Activated CD8-positive, alpha-beta memory T cell treated with anti-CD3 and anti-CD28 coated beads for 24 hours (primary cell): ENCODE measurements around the gene CAV1.

Source experiments
- DNase-seq: peaks from one replicate; pipeline ENCODE4 v3.0.0-alpha.2; 2020

CAV1 gene

GRCh38 chr7:116532102-116532688 lies 7.4 kb downstream of the CAV1 start:
- DNase-seq = no peak

- no peak for DNase-seq
Observed at GRCh38 chr7:116534790-116535189, 10.0 kb downstream of the CAV1 start.

DNA sequence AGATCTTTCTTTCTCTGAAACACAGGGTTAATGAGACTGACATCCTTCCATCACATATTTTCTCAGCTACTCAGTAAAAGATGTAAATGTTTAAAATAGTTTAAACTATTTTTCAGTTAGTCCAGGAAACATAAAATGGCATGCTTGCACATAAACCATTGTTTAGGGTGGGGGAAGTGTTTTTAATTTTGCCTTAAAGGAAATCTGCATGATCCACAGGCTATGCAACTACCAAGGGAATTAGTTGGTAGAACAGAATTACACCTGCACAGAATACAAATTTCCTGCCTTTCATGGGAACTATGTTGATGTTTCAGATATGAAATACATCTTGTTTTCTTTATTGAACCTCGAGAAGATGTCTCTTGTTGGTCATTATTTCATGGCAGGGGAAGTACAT lies 10.6 kb downstream of the CAV1 start:
- DNase-seq = no peak

GRCh38 chr7:116538138-116538537 lies 13.3 kb downstream of the CAV1 start:
- no peak for DNase-seq

DNA sequence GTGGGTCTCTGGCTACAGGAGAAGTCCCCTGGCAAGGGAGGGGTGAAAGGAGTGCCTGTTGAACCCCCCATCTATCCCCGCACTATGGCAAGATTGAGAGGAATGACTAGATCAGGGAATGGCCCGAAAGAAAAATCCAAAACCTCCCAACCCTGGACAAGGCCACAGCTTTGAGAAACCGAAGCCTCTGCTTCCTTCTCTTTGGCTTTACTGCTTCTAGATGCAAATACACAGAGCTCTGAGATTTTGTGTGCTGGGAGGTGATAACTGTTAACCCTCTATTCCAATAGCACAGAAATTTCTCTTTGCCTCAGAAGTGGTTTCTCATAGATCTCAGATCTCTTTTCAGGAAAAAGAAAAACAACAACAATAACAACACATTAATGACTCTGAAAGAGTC lies 15.0 kb downstream of the CAV1 start:
- no peak for DNase-seq

DNA sequence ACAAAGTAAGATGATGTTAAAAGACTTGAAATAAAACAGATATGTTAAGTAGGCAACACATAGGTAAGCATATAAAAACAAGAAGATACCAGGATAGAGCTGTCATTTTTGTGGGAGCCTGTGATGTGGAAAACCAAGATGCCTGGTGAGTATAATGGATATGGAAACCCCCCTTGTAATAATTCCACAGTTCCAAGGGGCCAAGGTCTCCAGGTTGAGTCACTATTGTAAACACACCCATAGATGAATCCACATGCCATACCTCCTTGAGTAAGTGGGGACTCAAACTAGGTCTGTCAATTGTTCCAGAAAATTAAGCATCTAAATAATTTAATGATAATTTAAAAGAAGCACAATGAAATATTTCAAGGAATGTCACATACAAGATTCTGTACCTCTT lies 15.9 kb downstream of the CAV1 start:
- no peak for DNase-seq

DNA sequence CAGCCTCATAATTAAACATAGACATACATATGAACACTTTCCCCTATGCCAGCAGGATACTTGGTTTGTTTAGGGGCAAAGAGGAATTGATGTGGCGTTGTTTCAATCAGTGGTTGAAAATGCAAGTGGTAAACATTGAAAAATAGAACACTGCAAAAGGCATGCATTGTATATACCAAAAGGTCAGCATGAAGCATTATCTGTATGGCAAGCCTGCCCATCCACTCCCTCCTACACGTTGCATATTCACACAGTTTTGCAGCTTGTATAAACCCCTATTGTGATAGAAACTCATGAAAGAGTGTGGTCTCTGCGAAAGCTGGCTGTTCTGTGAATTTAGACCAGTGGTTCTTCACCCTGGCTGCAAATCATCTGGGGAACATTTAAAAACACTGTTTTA lies 17.1 kb downstream of the CAV1 start:
- no peak for DNase-seq

GRCh38 chr7:116542618-116543017 lies 17.8 kb downstream of the CAV1 start:
- no peak for DNase-seq

DNA sequence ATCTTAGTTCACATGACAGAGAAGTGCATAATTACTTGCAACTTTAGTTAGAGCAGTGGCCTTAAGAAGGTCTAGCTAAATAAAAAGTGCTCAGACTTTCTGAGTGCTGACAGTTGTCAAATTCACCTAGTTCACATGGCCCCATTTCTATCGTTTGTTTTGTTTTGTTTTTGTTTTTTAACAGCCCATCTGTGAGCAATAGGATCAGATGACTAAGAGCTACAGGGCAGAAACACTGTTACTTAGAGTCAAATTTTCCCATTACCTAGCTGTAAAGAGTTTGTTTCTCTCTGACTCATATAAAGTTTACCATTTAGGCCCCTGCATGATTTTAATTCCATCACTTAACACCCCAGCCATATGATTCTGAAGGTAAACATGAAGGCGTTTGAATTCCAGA lies 18.8 kb downstream of the CAV1 start:
- no peak for DNase-seq

DNA sequence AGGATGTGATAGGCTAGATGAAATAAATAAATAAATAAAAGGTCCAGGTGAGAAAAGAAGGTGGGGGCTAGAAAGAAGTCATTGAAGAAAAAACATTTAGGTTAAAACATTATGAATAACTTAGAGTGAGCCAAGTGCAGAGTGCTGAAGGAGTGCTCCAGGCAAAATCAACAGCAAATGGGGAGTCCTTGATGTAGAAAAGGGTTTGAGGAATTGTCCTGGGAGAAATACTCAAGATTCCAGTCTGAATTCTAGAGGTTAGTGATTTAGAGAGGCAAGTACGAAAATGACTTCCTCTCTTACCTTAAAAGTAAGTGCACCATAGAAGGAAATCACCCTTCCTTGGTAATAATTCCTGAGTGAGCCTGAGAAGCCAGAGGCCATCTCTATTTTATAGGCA lies 19.7 kb downstream of the CAV1 start:
- DNase-seq = no peak

- DNase-seq = no peak
Observed at GRCh38 chr7:116545411-116545993, 20.7 kb downstream of the CAV1 start.

GRCh38 chr7:116546054-116546453 lies 21.2 kb downstream of the CAV1 start:
- DNase-seq = no peak

DNA sequence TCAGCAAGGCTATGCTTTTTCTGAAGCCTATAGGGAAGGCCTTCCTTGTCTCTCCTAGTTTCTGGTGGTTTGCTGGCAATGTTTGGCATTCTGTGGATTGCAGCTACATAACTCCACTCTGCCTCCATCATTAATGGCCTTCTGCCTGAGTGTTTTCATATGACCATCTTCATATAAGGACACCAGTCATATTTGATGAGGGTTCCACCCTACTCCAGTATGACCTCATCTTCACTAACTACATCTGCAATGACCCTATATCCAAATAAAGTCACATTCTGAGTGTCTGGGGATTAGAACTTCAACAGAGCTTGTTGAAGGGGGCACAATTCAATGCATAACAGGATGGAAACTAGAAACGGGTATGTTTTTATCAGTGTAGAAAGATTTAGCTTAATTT lies 22.1 kb downstream of the CAV1 start:
- no peak for DNase-seq

- DNase-seq = no peak
Observed at GRCh38 chr7:116547347-116547746, 22.5 kb downstream of the CAV1 start.

DNA sequence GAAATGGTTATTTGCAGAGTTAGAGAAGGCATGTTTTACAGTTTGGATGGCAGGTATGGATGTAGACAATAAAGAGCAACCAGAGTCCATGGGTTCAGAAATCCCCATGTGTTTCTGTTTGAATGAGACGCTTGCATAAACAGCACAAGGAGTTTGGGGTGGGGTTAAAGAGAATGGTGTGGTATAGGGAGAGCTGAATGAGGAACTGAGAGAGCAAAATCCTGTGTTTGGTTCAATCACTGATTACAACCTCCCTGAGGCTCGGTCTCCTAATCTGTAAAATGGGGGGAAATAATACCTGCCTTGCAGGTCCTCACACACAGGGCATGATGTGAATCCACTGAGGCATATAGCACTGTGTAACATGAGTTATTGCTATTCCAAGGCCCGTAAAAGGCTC lies 23.7 kb downstream of the CAV1 start:
- no peak for DNase-seq

DNA sequence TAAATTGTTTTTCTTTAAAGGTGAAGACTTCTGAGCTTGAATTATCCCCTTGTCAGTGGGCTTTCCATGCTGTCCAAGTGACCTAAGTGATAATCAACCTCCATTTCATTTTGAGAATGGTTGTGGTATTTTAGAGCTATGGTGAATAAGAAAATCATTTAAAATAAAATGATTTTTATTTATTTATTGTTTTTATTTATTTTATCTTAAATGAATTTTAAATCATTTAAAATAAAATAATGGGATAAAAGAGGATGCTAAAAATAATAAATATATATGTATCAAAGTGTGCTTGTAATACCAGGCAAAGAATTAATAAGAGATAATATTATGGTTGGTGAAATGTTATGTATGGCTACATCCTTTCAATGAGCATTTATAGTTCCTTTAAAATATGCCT lies 24.5 kb downstream of the CAV1 start:
- DNase-seq = no peak

DNA sequence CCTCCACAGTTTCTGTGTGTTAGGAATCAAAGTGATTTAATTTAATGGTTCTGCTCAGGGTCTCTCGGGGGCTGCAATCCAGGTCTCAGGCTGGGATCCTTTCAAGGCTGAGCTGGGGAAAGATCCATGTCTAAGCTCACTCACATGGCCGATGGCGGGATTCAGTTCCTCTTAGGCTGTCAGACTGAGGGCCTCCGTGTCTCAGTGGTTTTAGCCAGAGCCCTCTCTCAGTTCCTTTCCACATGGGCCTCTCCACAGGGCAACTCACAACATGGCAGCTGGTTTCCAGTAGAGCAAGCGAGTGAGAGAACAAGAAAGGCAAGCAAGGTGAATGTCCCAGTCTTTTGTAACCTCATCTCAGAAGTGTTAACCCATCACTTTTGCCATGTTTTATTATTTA lies 26.9 kb downstream of the CAV1 start:
- no peak for DNase-seq

- DNase-seq = no peak
Observed at GRCh38 chr7:116552602-116553001, 27.8 kb downstream of the CAV1 start.

GRCh38 chr7:116553168-116553964 lies 28.5 kb downstream of the CAV1 start:
- no peak for DNase-seq

- no peak for DNase-seq
Observed at GRCh38 chr7:116554436-116554835, 29.6 kb downstream of the CAV1 start.

- no peak for DNase-seq
Observed at GRCh38 chr7:116554911-116555310, 30.1 kb downstream of the CAV1 start.

GRCh38 chr7:116557066-116557585 lies 32.3 kb downstream of the CAV1 start:
- DNase-seq = no peak

DNA sequence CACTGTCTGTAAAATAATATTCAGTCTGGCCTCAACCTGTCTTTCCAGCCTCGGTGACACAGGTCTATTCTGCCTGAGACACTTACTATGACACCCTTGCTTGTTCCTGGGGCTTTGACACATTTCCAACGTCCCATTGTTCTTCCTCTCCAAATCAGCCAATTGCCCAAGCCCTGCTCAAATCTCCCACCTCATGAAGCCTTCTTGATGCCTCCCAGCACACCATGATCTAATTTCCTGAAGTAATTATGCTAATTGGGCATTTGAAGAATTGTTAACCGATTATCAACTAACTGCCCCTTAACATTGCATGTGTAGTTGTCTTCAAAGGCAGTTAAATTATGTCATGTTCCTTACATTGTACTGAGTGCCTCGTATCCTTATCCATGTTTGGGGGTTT lies 33.1 kb downstream of the CAV1 start:
- DNase-seq = no peak
